GM10847 (cell line): ENCODE results near the gene DDIT4.

Source experiments
- POLR2A ChIP-seq: IDR thresholded peaks from 2 replicates; pipeline ENCODE4 v1.6.1; 2011; ENCODE audit not compliant: insufficient read length; ENCODE audit errors: extremely low read depth

Gene DDIT4

DNA sequence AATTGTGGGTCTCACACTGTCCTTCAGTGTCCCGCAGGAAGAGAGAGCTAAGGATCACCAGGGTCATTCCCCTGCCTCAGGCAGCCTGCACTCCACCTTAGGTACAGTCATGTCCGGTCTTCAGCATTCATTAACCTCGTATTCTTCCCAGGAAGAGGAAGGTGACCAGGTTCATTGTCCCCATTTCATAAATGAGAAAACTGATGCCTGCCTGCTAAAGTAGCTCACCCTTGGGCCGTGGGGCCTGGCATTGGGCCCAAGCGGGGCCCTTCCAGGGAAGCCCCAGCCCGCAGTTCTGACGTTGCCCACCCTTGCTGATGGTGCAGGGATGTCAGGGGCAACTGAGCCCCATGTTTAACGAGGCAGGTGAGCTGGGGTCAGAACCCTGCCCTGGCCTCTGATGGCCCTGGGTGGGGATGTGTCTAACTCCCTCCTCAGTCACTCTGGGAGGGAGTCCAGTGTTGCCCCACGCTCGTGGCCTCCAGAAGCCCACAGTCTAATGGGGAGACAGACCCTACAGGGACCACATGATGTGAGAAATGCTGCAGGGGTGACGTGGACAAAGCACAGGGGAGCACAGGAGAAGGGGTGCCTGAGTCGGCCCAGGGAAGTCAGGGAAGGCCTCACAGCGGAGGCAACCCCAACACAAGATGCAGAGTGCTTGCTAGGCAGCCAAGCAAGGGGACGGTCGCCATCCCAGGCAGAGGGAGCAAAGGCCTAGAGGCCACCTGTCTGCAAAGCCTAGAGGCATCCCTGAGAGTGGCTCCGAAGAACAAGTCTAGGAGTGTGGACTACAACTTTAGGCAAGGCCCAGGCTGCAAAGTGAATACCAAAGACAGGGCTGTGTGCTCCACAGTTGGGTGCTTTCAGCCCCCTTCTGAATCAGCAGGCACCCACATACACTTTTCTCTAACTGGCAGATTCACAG is 25.1 kb downstream of the DDIT4 start:
- TF ChIP-seq POLR2A, result no peak

DNA sequence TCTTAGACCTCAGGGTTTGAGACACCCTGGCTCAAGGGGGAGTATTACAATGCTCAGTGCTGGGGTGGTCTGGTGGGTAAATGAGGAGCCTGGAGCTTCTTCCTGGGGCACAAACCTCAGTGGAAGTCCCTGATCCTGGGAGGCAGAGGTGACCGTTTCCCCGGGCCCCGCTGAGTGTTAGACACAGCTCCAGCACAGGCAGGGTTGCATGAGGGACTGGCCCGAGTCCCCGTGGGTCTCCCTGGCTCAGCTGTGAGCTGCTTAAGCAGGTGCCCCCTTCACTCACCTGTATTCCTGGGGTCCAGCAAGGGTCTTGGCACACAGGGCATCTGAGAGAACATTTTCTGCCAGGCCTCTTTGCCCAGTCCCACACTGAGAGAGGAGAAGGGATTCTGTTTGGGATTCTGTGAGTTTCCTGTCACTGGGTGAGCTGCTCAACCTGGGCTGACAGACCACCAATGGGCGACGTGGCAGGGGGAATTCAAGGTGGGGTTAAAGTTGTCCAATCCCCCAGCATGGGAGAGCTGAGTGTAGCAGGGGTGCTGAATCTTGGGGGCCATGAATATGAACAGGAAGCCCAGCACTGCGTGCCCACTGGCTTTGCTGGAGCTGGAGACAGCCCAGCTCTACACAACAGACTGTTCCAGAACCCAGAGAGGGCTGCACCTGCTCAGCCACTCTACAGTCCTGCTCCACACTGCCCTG is 29.9 kb downstream of the DDIT4 start:
- TF ChIP-seq POLR2A, result no peak

DNA sequence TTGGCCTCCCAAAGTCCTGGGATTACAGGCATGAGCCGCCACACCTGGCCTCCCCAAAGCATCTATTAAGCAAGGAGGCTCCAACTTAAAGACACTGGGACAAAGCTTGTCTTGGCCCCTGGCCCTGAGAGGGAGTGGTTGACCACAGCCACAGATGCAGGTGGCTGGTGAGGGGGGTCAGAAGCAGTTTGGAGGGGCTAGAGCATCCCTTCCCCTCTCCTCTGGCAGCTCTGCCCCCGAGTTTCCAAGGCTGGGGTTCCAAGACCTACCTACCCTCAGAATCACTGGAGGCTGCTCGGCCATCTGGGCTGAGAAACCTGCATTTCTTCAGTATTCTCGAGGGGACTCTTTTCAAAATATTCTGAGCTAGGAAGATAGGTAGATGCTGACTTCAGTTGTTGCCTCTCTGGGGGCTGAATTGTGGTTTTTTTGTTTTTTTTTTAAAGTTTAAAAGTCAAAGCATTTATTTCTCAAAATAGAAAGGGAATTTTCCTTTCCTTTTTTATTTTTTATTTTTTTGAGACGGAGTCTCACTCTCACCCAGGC is 32.6 kb downstream of the DDIT4 start:
- TF ChIP-seq POLR2A, result no peak

DNA sequence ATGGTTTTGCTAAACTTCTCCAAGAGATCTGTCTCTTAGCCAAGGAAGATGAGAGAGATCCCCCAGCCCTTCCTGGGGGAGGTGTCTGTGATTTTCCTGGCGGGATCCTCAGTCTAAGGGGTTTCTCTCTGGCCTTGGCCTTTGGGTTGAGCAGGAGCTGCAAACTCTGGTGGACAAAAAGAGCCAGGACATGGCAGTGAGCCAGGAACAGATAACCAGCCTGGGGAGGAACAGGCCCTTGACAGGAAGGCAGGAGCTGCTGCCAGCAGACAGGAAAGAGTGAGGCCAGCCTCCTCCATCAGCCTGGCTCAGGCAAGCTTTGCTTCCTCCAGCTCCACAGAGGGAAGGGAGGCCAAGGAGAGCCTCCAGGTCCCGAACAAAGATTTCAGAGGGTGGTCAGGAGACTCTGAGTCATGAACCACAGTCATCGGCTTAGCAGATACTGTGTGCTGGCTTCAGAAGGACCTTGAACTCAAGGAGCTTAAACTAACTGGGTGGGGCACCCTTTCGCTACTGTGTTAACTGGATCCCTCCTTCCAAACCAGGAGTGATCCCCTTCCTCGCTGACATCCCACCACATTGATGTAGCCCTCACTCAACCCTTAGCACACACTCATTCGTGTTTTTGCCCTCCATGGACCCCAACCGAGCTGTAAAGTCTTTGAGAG is 34.7 kb downstream of the DDIT4 start:
- no peak for TF ChIP-seq POLR2A

DNA sequence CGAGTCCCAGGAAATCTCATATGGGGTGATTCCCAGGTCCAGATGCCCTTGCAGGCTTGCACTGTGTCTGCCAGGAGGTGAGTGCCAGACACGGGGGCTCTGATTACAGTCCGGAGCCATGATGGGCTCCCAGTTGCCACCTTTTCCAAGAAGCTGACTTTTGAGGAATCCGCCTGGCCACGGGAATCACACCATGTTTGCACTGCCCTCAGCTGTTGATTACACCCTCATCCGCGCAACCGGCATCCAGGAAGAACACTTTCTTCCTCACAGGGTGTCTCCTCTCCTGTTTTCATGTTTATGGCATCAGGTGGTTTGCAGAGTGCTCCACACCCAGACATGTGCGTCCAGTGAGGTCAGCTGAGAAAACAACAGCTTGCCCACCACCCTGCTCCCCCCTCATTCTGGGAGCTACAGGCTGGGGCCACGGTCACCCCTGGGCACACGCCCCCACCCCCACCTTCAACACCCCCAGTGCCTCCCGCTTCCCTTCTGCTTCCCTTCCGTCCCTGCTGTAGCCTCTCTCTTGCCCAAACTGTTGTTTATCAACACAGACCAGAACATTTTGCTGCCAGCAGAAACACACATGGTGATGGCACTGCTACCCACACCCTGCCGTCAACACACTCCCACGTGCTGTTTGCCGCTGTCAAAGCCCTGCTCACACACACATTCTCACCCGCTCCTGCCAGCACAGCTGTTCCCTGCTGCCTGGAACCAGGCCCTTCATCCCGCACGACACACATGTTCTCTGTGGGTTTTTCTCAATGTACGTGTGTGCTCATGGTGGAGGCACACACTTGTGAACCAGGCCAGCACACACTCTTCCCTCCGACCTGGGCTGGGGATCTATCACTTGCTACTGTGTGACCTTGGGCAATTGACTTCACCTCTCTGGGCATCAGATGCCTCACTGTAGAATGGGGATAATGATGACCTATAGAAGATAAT is 35.8 kb downstream of the DDIT4 start:
- TF ChIP-seq POLR2A, result no peak

DNA sequence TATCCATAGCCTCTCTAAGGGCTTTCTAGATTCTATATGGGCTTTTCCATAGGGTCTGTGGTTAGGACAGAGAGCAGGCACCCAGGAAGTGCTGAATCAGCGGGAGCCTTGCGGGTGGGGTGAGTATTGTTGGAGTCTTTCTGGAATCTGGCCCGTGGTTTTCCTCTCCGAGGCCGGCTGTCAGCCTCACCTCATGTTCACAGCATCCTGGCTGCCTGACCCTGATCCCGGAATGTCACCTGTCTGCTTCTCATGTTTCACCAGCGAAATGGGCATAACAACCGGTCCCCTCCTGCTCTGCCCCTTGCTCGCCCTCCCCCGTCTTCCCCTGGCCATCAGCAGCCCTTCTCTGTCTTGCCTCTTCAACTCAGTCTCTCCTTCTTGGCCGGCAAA is 36.5 kb downstream of the DDIT4 start:
- no peak for TF ChIP-seq POLR2A

DNA sequence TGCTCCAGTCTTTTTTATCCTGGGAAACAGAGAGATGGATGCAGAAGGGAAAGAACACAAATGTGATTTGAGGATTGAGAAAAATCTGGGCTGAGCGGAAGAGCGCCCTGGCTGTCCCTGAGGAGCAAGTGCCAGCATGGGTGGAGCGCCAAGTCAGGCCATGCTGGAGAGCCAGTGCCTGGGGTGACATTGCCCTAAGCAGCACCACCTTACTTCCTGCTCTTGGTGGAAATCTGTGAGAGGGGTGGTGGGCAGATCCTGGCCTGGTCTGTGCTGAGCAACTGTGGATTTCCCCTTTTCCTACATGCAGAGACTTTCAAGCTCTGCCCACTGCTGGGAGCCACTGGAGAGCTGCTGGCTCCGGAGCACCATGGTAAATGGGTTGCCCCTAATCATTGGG is 36.9 kb downstream of the DDIT4 start:
- no peak for TF ChIP-seq POLR2A

DNA sequence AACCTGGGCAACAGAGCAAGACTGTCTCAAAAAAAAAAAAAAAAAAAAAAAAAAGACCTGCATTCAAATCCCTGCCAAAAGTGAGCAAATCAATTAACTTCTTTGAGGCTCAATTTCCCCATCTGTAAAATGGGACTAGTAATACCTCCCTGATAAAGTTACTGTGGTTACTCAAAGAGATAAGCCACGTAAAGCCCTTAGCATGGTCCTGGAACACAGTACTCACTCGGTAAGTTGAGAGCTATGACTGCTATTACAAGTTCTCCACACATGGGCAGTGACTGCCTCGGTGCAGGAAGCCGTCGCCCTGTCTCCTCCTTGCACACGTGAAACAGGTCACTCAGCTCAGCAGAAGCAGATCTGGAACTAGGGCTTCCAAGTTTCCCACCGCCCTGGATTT is 37.9 kb downstream of the DDIT4 start:
- TF ChIP-seq POLR2A, result no peak

DNA sequence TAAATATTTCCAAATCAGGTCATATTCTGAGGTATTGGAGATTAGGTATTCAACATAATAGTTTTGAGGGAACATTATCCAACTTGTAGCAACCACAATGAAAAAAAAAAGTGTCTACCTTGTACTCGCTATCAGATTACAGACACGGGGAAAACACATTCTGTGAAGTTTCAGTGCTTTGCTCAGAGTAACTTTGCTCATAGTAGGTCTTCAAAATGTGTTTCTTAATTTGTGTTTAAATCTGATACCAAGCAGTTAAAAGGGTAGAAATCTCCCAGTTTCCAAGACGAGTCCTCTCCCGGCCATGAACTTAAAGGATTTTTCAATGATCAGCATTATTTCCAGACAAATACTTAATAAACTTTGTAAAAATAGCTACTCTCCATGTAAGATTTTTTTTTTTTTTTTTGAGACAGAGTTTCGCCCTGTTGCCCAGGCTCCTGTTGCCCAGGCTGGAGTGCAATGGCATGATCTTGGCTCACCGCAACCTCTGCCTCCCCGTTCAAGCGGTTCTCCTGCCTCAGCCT is 39.2 kb downstream of the DDIT4 start:
- no peak for TF ChIP-seq POLR2A

DNA sequence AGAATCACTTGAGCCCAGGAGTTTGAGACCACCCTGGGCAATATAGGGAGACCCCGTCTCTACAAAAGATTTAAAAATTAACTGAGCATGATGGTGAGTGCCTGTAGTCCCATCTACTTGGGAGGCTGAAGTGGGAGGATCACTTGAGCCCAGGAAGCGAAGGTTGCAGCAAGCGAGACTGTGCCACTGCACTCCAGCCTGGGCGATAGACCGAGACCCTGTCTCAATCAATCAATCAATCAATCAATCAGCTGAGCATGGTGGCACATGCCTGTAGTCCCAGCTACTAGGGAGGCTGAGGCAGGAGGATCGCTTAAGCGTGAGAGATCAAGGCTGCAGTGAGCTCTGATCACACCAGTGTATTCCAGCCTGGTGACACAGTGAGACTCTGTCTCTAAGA is 40.5 kb downstream of the DDIT4 start:
- TF ChIP-seq POLR2A, result no peak

DNA sequence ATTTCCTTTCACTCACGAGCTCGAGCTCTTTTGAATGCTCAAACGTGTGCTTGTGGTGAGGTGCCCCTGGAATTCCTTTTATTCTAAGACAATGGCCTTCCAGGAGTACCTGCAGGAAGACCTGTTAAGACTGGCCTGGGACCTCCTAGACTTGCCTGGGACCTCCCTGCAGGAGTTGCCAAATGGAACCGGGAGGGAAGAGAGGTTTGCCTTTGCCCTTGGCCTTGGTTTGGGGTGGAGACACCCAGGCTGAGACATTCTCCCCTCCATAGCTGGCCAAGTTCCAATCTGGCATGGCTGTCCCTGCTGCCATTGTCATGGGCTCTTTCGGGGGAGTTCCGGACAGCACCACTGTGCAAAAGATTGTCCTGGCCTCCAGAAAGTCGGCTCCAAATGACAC is 41.3 kb downstream of the DDIT4 start:
- no peak for TF ChIP-seq POLR2A

DNA sequence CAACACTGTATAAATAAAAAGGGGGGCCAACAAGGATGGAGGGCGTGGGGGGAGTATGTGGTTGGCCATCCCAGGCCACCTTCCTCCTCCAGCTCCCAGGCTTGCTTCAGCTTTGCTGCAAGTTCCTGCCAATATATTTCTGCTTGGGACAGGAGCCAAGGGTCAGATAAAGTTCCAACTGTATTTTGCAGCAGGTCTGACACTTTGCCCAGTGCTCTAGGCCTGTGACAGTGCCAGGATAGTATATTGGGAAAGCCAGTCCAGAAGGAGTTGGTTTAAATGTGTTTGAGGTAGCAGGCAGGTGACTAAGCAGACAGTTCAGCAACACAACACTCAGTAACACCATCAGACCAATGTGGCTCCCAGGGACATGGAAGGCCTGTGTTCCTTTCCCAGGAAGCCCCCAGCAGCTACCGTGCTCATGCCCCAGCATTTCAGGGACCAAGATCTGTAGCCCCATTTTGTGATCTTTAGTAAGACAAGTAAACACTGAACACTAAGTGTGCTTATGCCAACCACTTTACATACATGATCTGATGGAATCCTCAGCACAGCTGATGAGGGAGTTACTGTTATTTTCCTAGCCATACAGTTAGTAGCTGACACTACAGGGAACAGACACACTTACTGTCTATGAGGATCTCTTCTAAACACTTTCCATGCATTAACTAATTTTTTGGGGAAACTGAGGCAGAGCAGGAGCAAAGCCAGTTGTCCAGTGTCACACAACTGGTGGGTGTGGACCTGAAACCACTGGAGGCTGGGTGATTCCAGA is 42.1 kb downstream of the DDIT4 start:
- TF ChIP-seq POLR2A, result no peak

DNA sequence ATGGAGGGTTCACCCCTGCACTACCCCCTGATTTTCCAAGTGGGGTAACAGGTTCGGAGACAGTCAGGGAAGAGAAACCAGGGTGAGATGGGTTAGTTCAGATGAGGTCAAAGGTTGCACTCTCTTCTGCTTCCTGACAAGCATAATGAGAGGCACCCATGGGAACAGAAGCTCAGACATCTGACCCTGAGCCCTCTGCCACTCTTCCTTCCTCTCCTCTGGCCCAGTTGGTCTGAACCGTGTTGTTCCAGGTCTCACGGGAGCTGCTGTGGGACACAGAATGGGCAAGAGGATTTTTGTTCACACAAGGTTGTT is 42.6 kb downstream of the DDIT4 start:
- TF ChIP-seq POLR2A, result no peak
